PC-3 (cell line): ENCODE data around the gene RNF149. TPM values are rescaled to one million over a fixed set of nuclear protein-coding genes. Genes with fewer than 3 reads are reported as not detected.

Experiments used
- ATAC-seq: fragments of 200-7000 bp; cut with Tn5 transposase; 2 replicates; pipeline ENCODE4 v1.9.1; 2020; ENCODE audit warnings: mild to moderate bottlenecking, moderate library complexity
- BruUV-seq: library from RNA; stranded (reverse); fragments of 400-500 nt; replicated peaks from 2 replicates; lab custom pipeline; 2021; lab: Mats Ljungman, UMichigan
- CTCF ChIA-PET: fragments of 300-600 bp; sonication (Branson Sonifier 250); formaldehyde crosslinking; loops from one replicate; lab custom pipeline; 2022; ENCODE audit warnings: antibody characterized with exemption; lab: Charles Lee
- POLR2A ChIA-PET: fragments of 300-600 bp; sonication (Branson Sonifier 250); formaldehyde crosslinking; loops from one replicate; lab custom pipeline; 2022; ENCODE audit warnings: antibody characterized with exemption; ENCODE audit not compliant: unreplicated experiment; lab: Charles Lee
- DNase-seq: peaks from one replicate; pipeline ENCODE4 v3.0.0-alpha.2; 2015
- H2AFZ ChIP-seq: fragments of 300-600 bp; sonication (generic); 2 replicates; pipeline ENCODE4 v1.6.0; 2016; ENCODE audit warnings: antibody characterized with exemption, low read length
- H3F3A ChIP-seq: fragments of 300-600 bp; sonication (generic); one replicate; pipeline ENCODE4 v1.6.0; 2017; ENCODE audit warnings: antibody characterized with exemption, low read length, control low read depth, mild to moderate bottlenecking; ENCODE audit not compliant: unreplicated experiment
- H3K27ac ChIP-seq: fragments of 300-600 bp; sonication (generic); 2 replicates; pipeline ENCODE4 v1.5.1; 2016; ENCODE audit warnings: mild to moderate bottlenecking, low read length
- H3K27me3 ChIP-seq: fragments of 300-600 bp; sonication (generic); 2 replicates; pipeline ENCODE4 v1.6.1; 2016; ENCODE audit warnings: low read length, mixed read lengths
- H3K36me3 ChIP-seq: fragments of 300-600 bp; sonication (generic); 2 replicates; pipeline ENCODE4 v1.6.1; 2016; ENCODE audit warnings: low read depth, mixed run types, low read length, mixed read lengths
- H3K4me1 ChIP-seq: fragments of 300-600 bp; sonication (generic); 2 replicates; pipeline ENCODE4 v1.5.1; 2016; ENCODE audit warnings: low read length; ENCODE audit not compliant: insufficient read depth
- H3K4me2 ChIP-seq: fragments of 300-600 bp; sonication (generic); 2 replicates; pipeline ENCODE4 v1.6.0; 2016; ENCODE audit warnings: low read length
- H3K4me3 ChIP-seq: fragments of 300-600 bp; sonication (generic); 2 replicates; pipeline ENCODE4 v1.5.1; 2016; ENCODE audit warnings: mild to moderate bottlenecking, low read length, mixed read lengths
- H3K79me2 ChIP-seq: fragments of 300-600 bp; sonication (generic); 2 replicates; pipeline ENCODE4 v1.6.1; 2017; ENCODE audit warnings: low read length, mixed read lengths
- H3K9ac ChIP-seq: fragments of 300-600 bp; sonication (generic); 2 replicates; pipeline ENCODE4 v1.6.0; 2016; ENCODE audit warnings: mild to moderate bottlenecking, low read length
- H3K9me2 ChIP-seq: fragments of 300-600 bp; sonication (generic); replicated peaks from 2 replicates; pipeline ENCODE4 v1.6.1; 2016; ENCODE audit warnings: mixed run types, low read length, mixed read lengths
- H3K9me3 ChIP-seq: fragments of 300-600 bp; sonication (generic); 2 replicates; pipeline ENCODE4 v1.6.1; 2016; ENCODE audit warnings: low read length, mixed read lengths
- H4K20me1 ChIP-seq: fragments of 300-600 bp; sonication (generic); 2 replicates; pipeline ENCODE4 v1.6.1; 2016; ENCODE audit warnings: low read length, mixed read lengths
- EZH2 ChIP-seq: fragments of 300-600 bp; sonication (generic); IDR thresholded peaks from one replicate; pipeline ENCODE4 v1.6.1; 2017; ENCODE audit warnings: antibody characterized with exemption, mild to moderate bottlenecking, low read length; ENCODE audit not compliant: unreplicated experiment
- EZH2phosphoT487 ChIP-seq: fragments of 300-600 bp; sonication (generic); IDR thresholded peaks from 2 replicates; pipeline ENCODE4 v1.6.1; 2018; ENCODE audit warnings: mild to moderate bottlenecking, antibody characterized with exemption, low read length, borderline replicate concordance
- intact Hi-C: fragments of 100-400 bp; cut with micrococcal nuclease; formaldehyde crosslinking; loops from 2 replicates; pipeline ENCODE4 v1.9.0; 2023
- total RNA-seq: library from RNA; depleted of rRNA; stranded (reverse); fragments of >200 nt; gene quantifications from 2 replicates; pipeline ENCODE4 v1.2.3, GENCODE V29; 2014
- TF ChIP-seq, protein P1 (sequence below): fragments of 300-600 bp; sonication (generic); conservative IDR thresholded peaks from 2 replicates; pipeline ENCODE4 v1.5.1; 2017; ENCODE audit warnings: antibody characterized with exemption, low read depth, mild to moderate bottlenecking, low read length

RNF149 gene
- total RNA-seq, 1 experiment from 2014 or later = 47.3 TPM

DNA sequence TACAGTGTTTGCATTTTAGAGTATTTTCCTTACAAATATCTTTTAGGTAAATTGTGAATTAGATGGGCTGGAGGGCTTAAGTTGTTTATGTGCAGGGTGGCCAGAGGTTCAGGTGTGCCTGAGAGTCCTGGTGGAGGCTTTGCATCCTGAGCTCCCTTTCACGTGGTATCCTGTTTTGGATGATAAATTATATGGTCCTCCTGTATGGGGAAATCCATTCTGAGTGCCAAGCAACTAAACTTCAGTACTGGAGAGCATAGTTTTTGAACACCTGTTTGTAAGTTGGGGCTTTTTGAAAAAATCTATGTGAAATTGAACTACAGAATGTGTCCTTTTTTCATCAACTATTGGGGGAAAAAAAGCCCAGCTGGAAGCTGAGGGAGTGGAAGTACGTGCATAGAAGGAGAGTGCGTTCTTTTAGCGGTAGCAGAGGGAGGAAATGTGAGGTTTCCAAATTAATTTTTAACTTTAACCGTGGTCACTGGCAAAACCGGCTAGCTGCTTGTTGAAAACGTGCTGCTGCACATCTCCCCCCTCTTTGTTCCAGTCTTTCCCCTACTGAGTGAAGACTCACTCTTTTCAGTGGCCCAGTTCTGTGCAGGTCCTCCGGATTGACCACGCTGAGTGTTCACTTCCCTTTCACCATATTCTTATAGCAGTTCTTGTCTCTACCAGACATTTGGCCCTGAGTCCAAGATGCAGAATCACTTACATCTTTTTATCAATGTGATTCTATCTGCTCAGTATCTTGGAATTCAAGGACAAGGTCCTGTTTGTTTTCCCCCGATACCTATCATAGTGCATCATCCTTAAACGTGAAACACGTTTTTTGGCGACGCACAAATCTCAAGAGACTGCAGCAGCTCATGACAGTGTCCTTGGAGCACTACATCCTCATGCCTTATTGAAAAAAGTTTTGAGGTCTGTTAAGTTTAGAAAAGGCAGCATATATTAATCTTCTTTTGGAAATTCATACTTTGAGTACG is 40.5 kb downstream of the RNF149 start:
- Histone ChIP-seq H3K9me2 (no peaks in the 10 kb centered on the region), H3K4me3 (no peak overlapping the region), H3K4me2 (no peak overlapping the region), H3F3A (no peaks in the 10 kb centered on the region), H3K9ac (no peak overlapping the region), H4K20me1 (no peaks in the 10 kb centered on the region), H3K27ac (no peak overlapping the region), H3K36me3 (peaks cover 62% of the 10 kb centered on the region), H2AFZ (no peak overlapping the region), H3K27me3 (no peaks in the 10 kb centered on the region), H3K9me3 (no peaks in the 10 kb centered on the region), H3K79me2 (0 out of 2 replicates have a peak, but pooled peaks cover 2% of the 10 kb centered on the region), H3K4me1 (peaks cover 11% of the 10 kb centered on the region; the same call in 1 of the 2 replicates)
- ATAC-seq (no peak), DNase-seq (no peak)
- CTCF ChIA-PET = no interaction called here
- no TSS peak for BruUV-seq
- TF ChIP-seq, protein P1, sequence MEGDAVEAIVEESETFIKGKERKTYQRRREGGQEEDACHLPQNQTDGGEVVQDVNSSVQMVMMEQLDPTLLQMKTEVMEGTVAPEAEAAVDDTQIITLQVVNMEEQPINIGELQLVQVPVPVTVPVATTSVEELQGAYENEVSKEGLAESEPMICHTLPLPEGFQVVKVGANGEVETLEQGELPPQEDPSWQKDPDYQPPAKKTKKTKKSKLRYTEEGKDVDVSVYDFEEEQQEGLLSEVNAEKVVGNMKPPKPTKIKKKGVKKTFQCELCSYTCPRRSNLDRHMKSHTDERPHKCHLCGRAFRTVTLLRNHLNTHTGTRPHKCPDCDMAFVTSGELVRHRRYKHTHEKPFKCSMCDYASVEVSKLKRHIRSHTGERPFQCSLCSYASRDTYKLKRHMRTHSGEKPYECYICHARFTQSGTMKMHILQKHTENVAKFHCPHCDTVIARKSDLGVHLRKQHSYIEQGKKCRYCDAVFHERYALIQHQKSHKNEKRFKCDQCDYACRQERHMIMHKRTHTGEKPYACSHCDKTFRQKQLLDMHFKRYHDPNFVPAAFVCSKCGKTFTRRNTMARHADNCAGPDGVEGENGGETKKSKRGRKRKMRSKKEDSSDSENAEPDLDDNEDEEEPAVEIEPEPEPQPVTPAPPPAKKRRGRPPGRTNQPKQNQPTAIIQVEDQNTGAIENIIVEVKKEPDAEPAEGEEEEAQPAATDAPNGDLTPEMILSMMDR = no peak
- no peak for TF ChIP-seq EZH2phosphoT487
- no peak for TF ChIP-seq EZH2
- intact Hi-C loops = no loop called here
- POLR2A ChIA-PET = no interaction called here

DNA sequence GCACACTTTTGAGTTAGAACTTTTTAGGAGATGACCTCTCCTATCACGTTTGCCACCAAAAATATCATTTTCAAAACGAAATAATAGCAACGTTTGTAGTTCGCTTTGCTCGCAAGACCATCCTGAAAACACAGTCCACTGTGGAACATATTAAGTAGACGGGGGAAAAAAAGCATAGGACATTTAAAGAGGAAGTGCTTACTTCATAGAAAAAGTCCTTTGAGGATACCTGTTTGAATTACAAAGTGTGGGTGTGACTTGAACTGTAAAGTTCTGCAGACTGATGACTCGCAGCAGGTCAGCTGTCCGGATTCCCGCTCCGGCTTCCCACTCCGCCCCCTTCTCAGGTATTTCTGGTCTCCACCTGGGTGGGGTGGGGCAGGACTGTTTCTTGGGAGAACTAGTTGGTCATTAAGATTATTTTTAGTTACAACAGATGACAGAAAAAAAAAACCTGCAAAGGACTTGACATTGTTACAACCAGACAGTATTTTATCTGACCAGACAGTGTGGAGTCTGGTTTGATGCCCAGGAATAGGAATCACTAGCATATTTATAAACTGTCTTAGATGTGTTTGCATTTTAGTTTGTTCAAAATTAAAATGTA is 42.5 kb downstream of the RNF149 start:
- no TSS peak for BruUV-seq
- peak; percentile 82 for ATAC-seq
- POLR2A ChIA-PET = interaction anchor here (0.7 kb wide), 1 partner anchor 496 kb away, joined by 4 read pairs; no protein-coding TSS in a partner anchor

More for the DNA sequence above, 42.5 kb downstream of the RNF149 start:
- Histone ChIP-seq H3K4me1 (peaks cover 11% of the 10 kb centered on the region; the same call in 1 of the 2 replicates), H3K9me3 (no peaks in the 10 kb centered on the region), H3K36me3 (peaks cover 52% of the 10 kb centered on the region), H3K9me2 (no peaks in the 10 kb centered on the region), H3K79me2 (0 out of 2 replicates have a peak, but pooled peaks cover 2% of the 10 kb centered on the region), H3K9ac (no peak overlapping the region), H3K4me2 (0 out of 2 replicates have a peak overlapping the region, but pooled peaks have one; percentile 13), H2AFZ (no peak overlapping the region), H3F3A (no peaks in the 10 kb centered on the region), H3K4me3 (no peak overlapping the region), H3K27me3 (no peaks in the 10 kb centered on the region), H3K27ac (no peak overlapping the region), H4K20me1 (no peaks in the 10 kb centered on the region)
- intact Hi-C loops = no loop called here
- CTCF ChIA-PET = no interaction called here
- TF ChIP-seq EZH2 = no peak
- no peak for TF ChIP-seq EZH2phosphoT487
- TF ChIP-seq, protein P1 = no peak
- DNase-seq = peak; percentile 61
